Measurements from ENCODE around the gene MACROD2.

- no peak for TF ChIP-seq CTCF (IDR thresholded peaks at IDR 0.05)
- no peak for TF ChIP-seq POLR2A (IDR thresholded peaks at IDR 0.05)
Observed at GRCh38 chr20:14631011-14631410, 635.7 kb downstream of the MACROD2 start.
